Activated gamma-delta T cell (primary cell): ENCODE measurements around the gene ACP7.
"Not testable (repeated sequence)": the region's sequence is repeated elsewhere in the genome, so short reads cannot be mapped to it uniquely, and the experiment has no call there.

Experiments used
- DNase-seq: peaks from one replicate; lab custom pipeline; 2025; lab: John Stamatoyannopoulos, UW

The ACP7 gene

DNA sequence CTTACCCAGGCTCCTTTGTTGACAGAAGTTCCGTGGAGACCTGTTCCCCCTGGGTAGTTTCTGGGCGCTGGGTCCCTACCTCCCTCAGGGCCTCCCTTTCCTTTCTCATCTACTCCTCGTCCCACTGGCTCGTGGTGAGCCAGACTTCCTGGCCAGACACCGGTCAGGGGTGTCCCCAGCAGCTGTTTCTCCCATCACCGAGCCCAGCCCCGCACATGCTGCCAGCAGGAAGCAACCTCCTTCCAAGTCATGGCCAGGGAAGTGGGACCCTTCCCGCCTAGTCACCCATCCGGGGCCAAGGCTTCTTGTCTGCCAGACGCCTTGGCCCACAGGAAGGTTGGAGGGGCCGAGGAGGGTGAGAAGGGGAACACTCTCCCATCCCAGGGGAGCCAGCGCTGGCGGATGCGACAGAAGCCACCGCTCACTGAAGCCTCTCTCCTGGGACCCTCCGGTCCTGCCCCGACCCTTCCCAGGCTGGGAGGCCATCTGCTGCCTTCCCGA, 47.1 kb downstream of the ACP7 start:
- no peak for DNase-seq

DNA sequence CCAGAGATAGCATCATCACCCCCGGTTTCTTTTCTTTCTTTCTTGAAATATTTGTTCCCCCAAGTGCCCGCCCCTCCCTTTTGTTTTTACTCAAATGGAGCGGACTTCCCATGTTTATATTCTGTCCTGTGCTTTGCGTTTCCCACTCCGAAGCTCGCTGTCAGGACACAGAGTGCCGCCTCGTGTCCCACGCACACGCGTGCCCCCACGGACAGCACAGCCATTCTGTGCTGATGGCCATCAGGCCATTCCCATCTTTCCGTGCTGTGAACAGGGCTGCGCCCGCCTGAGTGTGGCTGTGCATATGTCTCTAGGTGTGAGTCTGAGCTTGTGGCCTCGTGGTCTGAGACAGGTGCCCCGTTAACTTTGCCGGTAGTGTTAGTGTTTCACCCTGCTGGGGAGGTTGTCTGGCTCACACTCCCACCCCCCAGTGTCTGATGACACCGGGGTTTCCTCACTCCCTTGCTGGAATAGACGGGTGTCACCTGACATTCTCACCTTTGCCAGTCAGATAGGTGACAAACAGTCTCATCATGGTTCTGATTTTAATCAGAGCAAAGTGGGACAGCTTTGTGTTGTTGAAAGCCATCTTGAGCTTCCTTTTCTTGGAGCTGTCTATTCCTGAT, 48.3 kb downstream of the ACP7 start:
- no peak for DNase-seq

DNA sequence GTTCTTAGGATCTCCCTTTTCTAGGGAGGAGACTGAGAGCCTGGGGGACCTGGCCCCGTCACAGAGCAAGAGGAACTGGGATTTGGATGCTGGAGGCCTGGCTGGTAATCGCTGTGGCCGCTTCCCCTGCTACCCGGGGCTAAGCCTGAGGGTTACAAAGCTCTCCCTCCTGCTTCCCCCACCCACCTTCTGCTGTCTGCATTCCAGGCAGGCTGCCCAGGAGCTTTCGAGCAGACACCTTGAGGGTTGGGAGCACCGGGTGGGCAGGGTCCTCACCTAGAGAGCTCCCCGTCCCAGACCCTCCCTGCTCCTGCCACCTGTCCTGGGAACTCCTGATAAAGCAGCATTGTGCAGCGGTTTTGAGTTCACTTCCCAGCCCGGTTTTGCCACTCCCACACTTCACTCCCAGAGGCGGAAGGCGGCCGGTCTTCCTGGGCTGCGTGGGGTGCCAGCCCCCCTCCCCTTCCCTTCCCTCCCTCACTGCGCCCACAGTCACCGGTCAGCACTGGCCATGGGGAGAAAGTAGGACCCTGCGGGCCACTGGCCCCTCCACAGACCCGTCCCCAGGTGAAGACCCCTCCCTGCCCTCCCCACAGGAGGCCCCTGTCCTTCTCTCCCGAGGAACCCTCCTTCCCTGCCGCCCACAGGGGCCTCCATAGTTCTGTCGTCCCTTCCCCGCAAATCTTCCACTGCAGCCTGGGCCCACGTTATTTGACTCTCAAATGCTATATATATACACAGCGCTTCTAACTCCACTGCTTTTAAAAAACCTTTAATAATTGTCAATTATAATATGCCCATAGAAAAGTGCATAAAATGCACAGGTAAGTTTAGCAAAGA, 49.5 kb downstream of the ACP7 start:
- DNase-seq: no peak

DNA sequence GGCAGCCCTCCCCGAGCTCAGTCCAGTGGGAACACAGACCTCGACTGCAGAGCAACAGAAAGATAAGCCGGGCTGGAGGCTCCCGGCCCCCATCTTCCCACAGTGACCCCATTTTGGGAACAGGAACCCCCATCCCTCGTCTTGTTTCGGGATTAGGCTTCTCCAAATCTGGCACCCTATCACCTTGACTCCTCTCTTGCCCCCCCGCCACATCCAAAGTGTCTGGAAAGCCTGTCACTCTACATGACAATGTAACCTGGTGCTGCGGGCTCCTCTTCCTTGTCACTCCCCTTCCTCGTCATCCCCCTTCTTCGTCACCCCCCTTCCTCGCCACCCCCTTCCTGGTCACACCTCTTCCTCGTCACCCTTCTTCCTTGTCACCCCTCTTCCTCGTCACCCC, 51.5 kb downstream of the ACP7 start:
- no peak for DNase-seq

DNA sequence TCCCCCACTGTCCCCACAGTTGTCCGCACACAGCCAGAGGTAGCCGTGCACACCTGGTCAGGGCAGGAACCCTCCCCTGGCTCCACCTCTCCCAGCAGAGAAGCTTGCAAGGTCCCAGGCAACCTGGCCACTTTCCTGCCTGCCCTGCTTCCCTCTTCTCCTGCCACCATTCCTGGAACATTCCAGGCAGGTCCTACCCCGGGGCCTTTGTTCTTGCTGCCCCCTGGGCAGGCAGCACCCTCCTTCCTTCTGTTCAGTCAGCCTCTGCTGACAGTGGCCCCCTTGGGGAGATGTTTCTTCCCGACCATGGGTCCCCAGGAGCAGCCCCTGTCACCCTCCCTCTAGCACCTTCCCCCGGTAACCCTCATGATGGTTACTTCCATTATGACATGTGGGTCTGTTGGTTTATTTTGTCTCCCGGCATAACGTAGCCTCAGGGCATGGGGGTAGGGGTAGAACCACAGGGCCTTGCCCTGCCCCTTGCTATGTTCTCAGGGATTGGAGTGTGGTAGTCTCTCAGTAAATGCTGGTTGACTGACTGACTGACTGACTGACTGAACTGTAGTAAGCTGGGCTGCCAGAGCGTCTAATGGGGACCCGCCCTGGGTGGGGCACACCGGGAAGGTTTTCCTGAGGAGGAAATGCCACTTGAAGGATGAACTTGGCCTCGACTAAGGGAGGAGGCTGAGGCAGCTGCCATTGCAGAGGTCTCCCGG, 52.2 kb downstream of the ACP7 start:
- no peak for DNase-seq

DNA sequence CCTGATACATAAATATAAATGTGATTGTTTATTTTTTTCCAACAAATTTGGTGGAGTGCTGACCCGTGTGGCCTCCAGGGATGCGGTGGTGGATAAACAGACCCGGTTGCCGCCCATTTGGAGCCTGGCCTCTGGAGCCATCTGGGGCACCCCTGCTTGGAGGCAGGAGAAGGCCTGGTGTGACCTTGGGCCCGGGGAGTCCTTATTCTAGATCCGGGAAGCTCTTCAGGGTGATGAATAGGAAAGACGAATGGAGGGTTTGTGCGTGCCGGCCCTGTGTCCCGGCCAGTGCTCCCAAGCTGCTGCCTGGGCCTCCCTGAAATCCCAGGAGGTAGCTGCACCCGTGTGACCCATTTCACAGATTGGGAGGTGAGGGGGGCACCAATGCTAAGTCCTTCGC, 53.0 kb downstream of the ACP7 start:
- no peak for DNase-seq

DNA sequence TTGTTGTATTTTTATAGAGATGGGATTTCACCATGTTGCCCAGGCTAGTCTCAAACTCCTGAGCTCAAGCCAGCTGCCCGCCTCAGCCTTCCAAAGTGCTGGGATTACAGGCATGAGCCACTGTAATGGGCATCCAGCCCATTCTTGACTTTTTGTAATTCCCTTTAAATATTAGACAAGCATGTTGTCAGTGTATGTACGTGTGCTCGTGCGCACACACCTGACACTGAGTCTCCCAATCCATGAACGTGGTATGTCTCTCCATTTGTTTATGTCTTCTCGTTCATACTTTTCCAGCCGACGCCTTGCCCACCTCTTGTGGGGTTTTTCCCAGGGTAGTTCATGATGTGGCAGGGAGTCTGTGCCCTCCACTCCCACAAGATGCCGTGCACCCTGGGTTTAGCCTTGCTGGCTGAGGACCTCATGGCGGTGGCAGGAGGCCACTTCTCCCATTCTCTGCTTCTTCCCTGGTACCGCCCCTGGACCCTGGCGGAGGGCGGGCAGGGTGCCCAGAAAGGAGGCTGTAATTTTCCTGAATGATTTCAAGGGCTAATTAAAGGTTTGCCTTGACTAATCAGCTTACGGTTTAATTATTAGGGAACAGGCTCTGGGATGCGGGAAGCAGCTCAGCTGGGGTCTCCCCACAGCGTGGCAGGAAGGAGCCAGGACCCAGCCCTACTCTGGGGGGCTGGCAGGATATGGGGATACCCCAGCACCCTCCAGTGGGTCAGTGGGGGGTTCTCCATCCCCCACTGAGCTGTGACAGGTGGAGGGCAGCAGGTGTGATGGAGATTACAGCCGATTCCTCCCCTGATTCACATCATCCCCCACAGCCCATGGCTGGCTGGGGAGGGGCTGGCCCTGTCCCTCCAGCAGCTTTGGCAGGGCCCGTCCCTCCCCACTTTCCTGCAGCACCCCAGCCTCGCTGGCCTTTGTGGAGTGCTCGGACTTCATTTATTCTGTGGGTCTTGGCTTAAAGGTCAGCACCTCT, 54.3 kb downstream of the ACP7 start:
- no peak for DNase-seq

DNA sequence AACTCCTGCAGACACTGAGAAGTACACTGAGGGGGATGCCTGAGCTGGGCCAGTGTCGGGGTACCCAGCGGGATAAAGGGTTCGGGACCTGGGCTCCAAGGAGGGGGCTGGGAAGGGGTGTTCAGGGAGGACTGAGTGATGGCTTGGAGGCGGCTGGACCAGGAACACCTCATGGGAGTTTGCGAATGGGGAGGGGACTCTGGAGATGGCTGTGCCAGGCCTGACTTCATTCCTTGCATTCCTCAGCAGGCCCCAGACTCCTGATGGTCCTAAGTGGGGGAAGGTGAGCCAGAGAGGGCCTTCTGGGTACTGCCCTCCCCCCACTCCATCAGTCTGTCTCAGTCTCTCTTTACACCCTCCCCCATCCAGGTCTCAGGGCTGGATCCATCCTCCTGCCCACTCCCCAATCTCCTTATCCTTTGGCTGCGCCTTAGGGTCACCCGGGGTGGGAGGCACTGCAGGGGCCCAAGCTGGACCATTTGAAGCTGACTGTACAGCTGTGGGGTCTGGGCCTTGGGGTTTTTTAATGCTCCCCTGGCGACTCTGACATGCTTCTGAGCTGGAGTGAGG, 55.2 kb downstream of the ACP7 start:
- no peak for DNase-seq

DNA sequence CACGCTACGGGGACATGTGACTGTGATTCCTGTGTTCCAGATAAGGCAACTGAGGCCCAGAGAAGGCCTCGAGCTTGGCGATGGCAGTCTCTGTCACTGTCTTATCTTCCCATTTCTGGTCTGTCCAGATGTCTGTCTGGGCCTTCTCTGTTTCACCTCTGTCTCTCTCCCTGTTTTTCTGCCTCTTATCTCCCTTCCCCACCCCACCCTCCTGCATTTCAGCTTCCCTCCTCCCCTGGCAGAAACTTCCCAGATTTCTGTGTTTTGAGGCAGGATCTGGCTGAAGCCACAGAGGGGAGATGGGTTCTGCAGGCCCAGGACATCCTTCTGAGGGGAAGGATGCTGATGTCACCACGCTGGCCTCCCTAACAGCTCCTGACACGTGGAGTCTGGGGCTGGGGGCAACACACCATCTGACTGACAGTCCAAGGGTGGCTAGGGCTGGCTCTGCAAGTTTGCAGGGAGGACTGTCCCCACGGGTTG, 55.8 kb downstream of the ACP7 start:
- DNase-seq: no peak

DNA sequence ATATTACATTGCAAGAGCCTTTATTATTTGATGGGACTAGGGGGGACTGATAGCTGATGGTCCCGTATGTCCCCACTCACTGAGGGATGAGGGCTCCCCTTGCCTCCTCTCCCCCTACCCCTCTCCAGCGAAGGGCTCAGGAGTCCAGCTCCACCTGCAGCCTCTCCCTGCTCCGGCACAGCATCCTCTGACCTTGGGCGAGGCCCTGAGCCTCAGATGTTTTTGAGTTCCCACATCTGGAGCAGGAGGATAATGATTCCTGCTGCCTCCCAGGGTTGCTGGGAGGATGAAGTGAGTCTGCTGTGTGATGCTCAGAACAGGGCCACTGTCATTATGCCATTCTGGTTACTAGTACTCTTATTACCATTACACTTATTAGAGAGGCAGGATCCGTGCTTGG, 56.4 kb downstream of the ACP7 start:
- no peak for DNase-seq

DNA sequence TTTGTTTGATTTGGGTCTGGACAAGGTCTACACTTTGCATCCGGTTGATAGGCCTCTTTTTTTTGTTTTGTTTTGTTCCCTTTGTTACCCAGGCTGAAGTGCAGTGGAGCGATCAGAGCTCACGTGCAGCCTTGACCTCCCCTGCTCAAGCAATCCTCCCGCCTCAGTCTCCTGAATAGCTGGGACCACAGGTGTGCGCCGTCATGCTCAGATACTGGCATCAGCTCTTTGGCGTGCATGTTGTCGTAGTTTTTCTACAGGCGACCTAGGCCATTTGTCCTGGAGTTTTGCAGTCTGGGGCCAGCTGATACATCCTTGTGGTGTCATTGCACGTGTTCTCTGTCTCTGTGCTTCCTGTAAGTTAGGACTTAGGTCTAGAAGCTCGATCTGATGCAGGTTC, 57.8 kb downstream of the ACP7 start:
- no peak for DNase-seq

DNA sequence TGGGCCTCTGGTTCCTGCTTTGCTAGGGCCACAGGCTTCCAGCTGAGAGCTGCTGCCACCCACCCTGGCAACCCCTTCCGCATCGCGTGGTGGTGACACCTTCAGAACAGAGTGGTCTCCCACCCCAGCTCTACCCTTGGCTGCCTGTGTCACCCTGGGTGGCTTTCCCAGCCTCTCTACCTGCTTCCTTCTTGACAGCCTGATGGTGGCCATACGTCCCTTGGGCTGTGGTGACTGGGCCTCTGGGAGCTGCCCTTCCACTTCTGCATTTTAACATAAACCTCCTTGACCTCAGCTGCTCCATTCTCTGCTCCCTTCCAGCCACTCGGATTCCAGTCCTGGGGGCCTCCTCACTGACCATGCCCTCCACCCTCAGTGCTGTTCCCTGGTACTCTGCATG, 58.5 kb downstream of the ACP7 start:
- no peak for DNase-seq

DNA sequence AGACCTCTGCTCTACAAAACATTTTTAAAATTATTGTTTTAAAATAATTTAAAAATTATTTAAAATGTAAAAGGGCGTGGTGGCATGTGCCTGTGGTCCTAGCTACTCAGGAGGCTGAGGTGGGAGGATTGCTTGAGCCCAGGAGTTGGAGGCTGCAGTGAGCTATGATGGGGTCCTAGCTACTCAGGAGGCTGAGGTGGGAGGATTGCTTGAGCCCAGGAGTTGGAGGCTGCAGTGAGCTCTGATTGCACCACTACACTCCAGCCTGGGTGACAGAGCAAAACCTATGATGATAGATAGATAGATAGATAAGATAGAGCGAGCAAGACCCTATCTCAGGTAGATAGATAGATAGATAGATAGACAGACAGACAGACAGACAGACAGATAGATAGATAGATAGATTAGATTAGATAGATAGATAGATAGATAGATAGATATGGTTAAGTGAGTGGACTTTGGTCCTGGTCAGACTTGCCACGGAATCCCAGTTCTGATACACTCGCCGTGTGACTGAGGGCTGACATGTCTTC, 59.7 kb downstream of the ACP7 start:
- not testable (repeated sequence) for DNase-seq

DNA sequence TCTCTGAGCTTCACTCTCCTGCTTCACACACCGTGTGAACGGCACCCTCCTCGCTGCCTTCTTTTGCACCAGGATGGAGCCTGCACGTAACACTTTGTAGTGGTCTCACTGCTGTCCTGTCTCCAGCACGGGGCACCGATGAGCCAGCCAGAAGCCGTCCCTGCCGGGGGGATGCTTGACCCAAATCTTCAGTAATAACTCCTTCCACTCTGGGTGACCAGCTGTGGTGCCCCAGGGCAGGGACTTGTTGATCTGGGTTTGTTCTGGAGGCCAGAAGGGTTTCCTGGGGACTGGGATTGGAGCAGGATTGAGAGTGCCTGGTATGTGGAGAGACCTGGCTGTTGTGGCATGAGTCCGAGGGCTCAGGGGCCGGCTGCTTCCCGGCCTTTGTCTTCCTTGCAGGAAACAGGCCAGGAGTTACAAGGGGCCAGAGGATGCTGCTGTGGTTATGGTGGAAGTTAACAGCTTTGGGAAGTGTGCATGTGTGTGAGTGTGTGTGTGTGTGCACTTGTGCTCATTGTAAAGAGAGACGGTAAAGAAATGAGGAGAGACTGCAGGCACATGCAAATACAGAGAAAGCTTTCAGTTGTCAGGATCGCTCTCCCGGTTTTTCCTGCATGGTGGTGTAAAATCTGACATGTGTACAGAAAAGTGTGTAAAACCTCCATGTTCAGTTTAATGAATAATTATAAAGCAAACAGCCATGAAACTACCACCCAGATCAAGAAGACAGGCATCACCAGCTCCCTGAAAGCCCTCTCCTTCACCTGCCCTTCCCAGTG, 60.3 kb downstream of the ACP7 start:
- DNase-seq: no peak

DNA sequence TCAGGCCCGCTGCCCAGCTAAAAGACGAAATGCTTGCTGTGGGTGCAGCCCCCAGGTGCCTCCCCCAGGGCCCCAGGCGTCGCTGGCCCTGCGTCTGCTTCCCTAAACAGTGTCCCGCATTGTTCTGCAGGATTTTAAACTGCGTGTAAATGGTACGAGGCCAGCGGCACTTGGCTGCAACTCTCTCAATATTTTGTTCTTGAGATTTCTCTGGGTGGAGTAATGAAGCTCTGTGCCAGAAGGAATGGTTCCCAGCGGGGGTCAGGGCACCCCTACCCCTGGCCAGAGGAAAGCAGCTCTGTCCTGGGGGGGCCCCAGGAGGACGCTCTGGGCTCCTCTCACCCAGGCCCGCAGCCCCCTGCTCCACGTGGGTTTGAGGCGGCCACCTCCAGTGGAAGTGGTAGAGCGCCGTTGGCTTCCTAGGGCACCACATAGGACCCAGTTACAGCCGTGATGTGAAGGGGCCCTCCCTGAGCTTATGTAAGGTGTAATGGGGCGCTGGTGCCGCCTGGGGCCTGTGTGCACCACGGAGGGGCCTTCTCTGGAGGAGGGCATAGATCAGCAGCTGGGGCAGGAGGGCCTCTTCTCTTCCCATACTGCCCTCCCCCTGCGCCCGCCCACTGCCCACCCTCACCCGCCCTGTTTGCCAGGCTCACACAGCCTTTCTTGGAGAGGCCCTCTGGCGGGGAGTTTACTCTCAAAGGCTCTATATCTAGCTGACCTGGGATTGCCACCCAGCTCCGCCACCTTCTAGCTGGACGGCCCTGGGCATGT, 61.2 kb downstream of the ACP7 start:
- no peak for DNase-seq

DNA sequence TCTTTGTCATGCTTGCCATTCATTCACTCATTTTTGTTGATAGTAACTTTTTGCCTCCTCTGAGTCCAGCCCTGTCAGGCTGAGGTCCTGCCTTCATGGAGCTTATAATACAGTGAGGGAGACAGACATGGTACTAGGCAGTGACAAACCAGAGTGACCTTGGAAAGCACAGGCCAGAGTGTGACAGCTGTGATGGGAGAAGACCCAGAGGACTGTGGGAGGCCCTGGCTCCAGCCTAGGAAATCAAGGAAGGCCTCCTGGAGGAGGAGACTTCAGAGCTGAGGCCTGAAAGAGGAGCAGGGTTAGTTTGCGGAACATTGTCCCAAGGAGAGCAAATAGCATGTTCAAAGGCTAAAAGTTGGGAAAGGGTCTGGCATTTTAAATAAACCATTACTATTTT, 61.9 kb downstream of the ACP7 start:
- no peak for DNase-seq

DNA sequence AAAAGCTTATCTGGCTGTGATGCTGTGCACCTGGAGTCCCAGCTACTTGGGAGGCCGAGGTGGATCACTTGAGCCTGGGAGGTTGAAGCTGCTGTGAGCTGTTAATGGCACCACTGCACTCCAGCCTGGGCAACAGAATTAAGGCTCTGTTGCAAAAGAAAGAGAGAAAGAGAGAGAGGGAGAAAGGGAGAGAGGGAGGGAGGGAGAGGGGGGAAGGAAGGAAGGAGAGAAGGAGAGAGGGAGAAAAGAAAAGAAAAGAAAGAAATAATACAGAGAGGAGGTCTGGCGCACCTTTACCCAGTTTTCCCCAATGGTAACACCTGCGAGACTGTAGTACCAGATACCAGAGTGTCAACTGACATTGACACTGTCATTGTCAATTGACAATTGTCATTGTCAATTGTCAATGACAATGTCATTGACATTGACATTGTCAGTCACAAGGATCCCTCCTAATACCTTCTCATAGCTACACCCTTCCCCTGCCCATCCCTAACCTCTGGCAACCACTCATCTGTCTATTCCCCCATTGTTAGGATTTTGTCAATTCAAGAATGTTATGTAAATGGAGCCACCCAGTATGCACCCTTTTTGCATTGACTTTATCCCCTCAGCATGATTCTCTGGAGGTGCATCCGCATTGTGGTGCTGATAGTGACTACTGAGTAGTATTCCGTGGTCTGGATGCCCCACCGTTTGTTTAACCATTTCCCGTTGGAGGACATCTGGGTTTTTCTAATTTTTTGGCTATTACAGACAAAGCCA, 62.7 kb downstream of the ACP7 start:
- no peak for DNase-seq

DNA sequence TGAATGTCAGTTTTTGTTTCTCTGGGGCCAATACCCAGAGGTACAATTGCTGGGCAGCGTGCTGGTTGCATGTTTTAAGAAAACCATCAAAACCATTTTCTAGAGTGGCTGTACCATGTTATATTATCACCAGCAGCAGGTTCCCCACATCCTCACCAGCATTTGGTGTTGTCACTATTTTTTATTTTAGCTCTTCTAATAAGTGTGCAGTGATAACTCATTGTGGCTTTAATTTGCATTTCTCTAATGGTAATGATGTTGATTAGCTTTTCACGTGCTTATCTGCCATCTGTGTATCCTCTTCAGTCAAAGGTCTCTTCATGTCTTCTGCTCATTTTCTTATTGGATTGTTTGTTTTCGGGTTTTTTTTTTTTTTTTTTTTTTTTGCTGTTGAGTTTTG, 63.3 kb downstream of the ACP7 start:
- no peak for DNase-seq
